ENCODE measurements around the gene HABP2.

HABP2 gene

GRCh38 chr10:113561214-113561613 is 8.4 kb downstream of the HABP2 start:
- Mint-ChIP-seq H3K27me3 (peaks cover 41% of the 10 kb centered on the region), H3K4me3 (no peak overlapping the region), H3K27ac (no peak overlapping the region), H3K36me3 (no peaks in the 10 kb centered on the region), H3K4me1 (peaks cover 6% of the 10 kb centered on the region), H3K9me3 (no peaks in the 10 kb centered on the region)
- no peak for ATAC-seq

GRCh38 chr10:113562069-113562468 is 9.2 kb downstream of the HABP2 start:
- no peaks in the 10 kb centered on the region for H3K36me3 Mint-ChIP-seq
- no peaks in the 10 kb centered on the region for H3K9me3 Mint-ChIP-seq
- H3K4me3 Mint-ChIP-seq, result no peak overlapping the region
- H3K4me1 Mint-ChIP-seq, result peaks cover 6% of the 10 kb centered on the region
- ATAC-seq, result no peak
- no peak overlapping the region for H3K27ac Mint-ChIP-seq
- H3K27me3 Mint-ChIP-seq, result peaks cover 38% of the 10 kb centered on the region

GRCh38 chr10:113562704-113563103 is 9.9 kb downstream of the HABP2 start:
- H3K27ac Mint-ChIP-seq, result no peak overlapping the region
- ATAC-seq, result no peak
- peaks cover 6% of the 10 kb centered on the region for H3K4me1 Mint-ChIP-seq
- H3K27me3 Mint-ChIP-seq, result peaks cover 31% of the 10 kb centered on the region
- no peak overlapping the region for H3K4me3 Mint-ChIP-seq
- H3K36me3 Mint-ChIP-seq, result no peaks in the 10 kb centered on the region
- no peaks in the 10 kb centered on the region for H3K9me3 Mint-ChIP-seq

- Mint-ChIP-seq H3K36me3 (no peaks in the 10 kb centered on the region), H3K4me1 (peaks cover 6% of the 10 kb centered on the region), H3K9me3 (no peaks in the 10 kb centered on the region), H3K4me3 (peak overlapping the region; percentile 76), H3K27ac (no peak overlapping the region), H3K27me3 (peaks cover 28% of the 10 kb centered on the region)
- ATAC-seq, result peak; percentile 69
These were observed 10.6 kb downstream of the HABP2 start for GRCh38 chr10:113563306-113564088.

- no peak for ATAC-seq
- Mint-ChIP-seq H3K27me3 (peaks cover 10% of the 10 kb centered on the region), H3K27ac (no peak overlapping the region), H3K36me3 (no peaks in the 10 kb centered on the region), H3K9me3 (no peaks in the 10 kb centered on the region), H3K4me1 (peaks cover 6% of the 10 kb centered on the region), H3K4me3 (no peak overlapping the region)
These were observed 12.5 kb downstream of the HABP2 start for GRCh38 chr10:113565364-113565763.

GRCh38 chr10:113566888-113567287 is 14.0 kb downstream of the HABP2 start:
- Mint-ChIP-seq H3K4me3 (no peak overlapping the region), H3K27ac (no peak overlapping the region), H3K27me3 (peaks cover 10% of the 10 kb centered on the region), H3K36me3 (no peaks in the 10 kb centered on the region), H3K4me1 (peaks cover 6% of the 10 kb centered on the region), H3K9me3 (no peaks in the 10 kb centered on the region)
- no peak for ATAC-seq

- no peak overlapping the region for H3K4me3 Mint-ChIP-seq
- H3K36me3 Mint-ChIP-seq, result no peaks in the 10 kb centered on the region
- no peaks in the 10 kb centered on the region for H3K27me3 Mint-ChIP-seq
- H3K4me1 Mint-ChIP-seq, result no peaks in the 10 kb centered on the region
- no peaks in the 10 kb centered on the region for H3K9me3 Mint-ChIP-seq
- H3K27ac Mint-ChIP-seq, result no peak overlapping the region
- ATAC-seq, result no peak
These were observed 16.7 kb downstream of the HABP2 start for GRCh38 chr10:113569576-113569975.

GRCh38 chr10:113572520-113573290 is 19.9 kb downstream of the HABP2 start:
- no peak for ATAC-seq
- Mint-ChIP-seq H3K9me3 (no peaks in the 10 kb centered on the region), H3K27ac (no peak overlapping the region), H3K4me1 (no peaks in the 10 kb centered on the region), H3K27me3 (peaks cover 10% of the 10 kb centered on the region), H3K36me3 (no peaks in the 10 kb centered on the region), H3K4me3 (no peak overlapping the region)

- Mint-ChIP-seq H3K27ac (no peak overlapping the region), H3K9me3 (no peaks in the 10 kb centered on the region), H3K4me3 (no peak overlapping the region), H3K4me1 (no peaks in the 10 kb centered on the region), H3K27me3 (peaks cover 10% of the 10 kb centered on the region), H3K36me3 (no peaks in the 10 kb centered on the region)
- ATAC-seq, result no peak
These were observed 20.5 kb downstream of the HABP2 start for GRCh38 chr10:113573368-113573767.

GRCh38 chr10:113576852-113577251 is 24.0 kb downstream of the HABP2 start:
- no peaks in the 10 kb centered on the region for H3K9me3 Mint-ChIP-seq
- no peak for ATAC-seq
- no peak overlapping the region for H3K4me3 Mint-ChIP-seq
- H3K4me1 Mint-ChIP-seq, result no peaks in the 10 kb centered on the region
- H3K27me3 Mint-ChIP-seq, result peaks cover 23% of the 10 kb centered on the region
- H3K36me3 Mint-ChIP-seq, result no peaks in the 10 kb centered on the region
- no peak overlapping the region for H3K27ac Mint-ChIP-seq

- Mint-ChIP-seq H3K36me3 (no peaks in the 10 kb centered on the region), H3K9me3 (no peaks in the 10 kb centered on the region), H3K4me3 (no peak overlapping the region), H3K27me3 (peaks cover 25% of the 10 kb centered on the region), H3K4me1 (no peaks in the 10 kb centered on the region), H3K27ac (no peak overlapping the region)
- ATAC-seq, result no peak
These were observed 25.9 kb downstream of the HABP2 start for GRCh38 chr10:113578773-113579172.

- Mint-ChIP-seq H3K4me1 (no peaks in the 10 kb centered on the region), H3K36me3 (no peaks in the 10 kb centered on the region), H3K9me3 (no peaks in the 10 kb centered on the region), H3K4me3 (no peak overlapping the region), H3K27ac (no peak overlapping the region), H3K27me3 (peaks cover 16% of the 10 kb centered on the region)
- ATAC-seq, result no peak
These were observed 28.2 kb downstream of the HABP2 start for GRCh38 chr10:113581092-113581491.

- H3K27ac Mint-ChIP-seq, result no peak overlapping the region
- no peaks in the 10 kb centered on the region for H3K4me1 Mint-ChIP-seq
- no peaks in the 10 kb centered on the region for H3K36me3 Mint-ChIP-seq
- no peak overlapping the region for H3K4me3 Mint-ChIP-seq
- H3K27me3 Mint-ChIP-seq, result peaks cover 15% of the 10 kb centered on the region
- ATAC-seq, result no peak
- no peaks in the 10 kb centered on the region for H3K9me3 Mint-ChIP-seq
These were observed 30.7 kb downstream of the HABP2 start for GRCh38 chr10:113583571-113583970.

GRCh38 chr10:113585949-113586348 is 33.1 kb downstream of the HABP2 start:
- Mint-ChIP-seq H3K4me3 (no peak overlapping the region), H3K36me3 (no peaks in the 10 kb centered on the region), H3K4me1 (no peaks in the 10 kb centered on the region), H3K27ac (no peak overlapping the region), H3K9me3 (no peaks in the 10 kb centered on the region), H3K27me3 (peaks cover 11% of the 10 kb centered on the region)
- no peak for ATAC-seq

GRCh38 chr10:113589201-113589770 is 36.4 kb downstream of the HABP2 start:
- no peaks in the 10 kb centered on the region for H3K4me1 Mint-ChIP-seq
- H3K9me3 Mint-ChIP-seq, result no peaks in the 10 kb centered on the region
- H3K27ac Mint-ChIP-seq, result no peak overlapping the region
- H3K4me3 Mint-ChIP-seq, result no peak overlapping the region
- ATAC-seq, result no peak
- no peaks in the 10 kb centered on the region for H3K27me3 Mint-ChIP-seq
- H3K36me3 Mint-ChIP-seq, result no peaks in the 10 kb centered on the region

- Mint-ChIP-seq H3K4me3 (no peak overlapping the region), H3K27ac (no peak overlapping the region)
These were observed 37.7 kb downstream of the HABP2 start for GRCh38 chr10:113590581-113590980.

More at GRCh38 chr10:113590581-113590980, 37.7 kb downstream of the HABP2 start:
- no peaks in the 10 kb centered on the region for H3K36me3 Mint-ChIP-seq
- no peaks in the 10 kb centered on the region for H3K4me1 Mint-ChIP-seq
- H3K9me3 Mint-ChIP-seq, result no peaks in the 10 kb centered on the region
- ATAC-seq, result no peak
- H3K27me3 Mint-ChIP-seq, result peaks cover 4% of the 10 kb centered on the region
